Trophoblast cell (in vitro differentiated cells and primary cell): ENCODE results near the gene SPAG5.

Source experiments
- DNase-seq, 2 donors: peaks; one replicate each; pipeline ENCODE4 v3.0.0-alpha.2; 2016
- H2AFZ ChIP-seq: 2 replicates; pipeline ENCODE4 v1.6.1; 2013; ENCODE audit warnings: low read length, moderate library complexity, mild to moderate bottlenecking; ENCODE audit not compliant: insufficient read depth, poor library complexity
- H2AK5ac ChIP-seq: 2 replicates; pipeline ENCODE4 v1.6.1; 2013; ENCODE audit warnings: mild to moderate bottlenecking, low read length
- H2BK120ac ChIP-seq: 2 replicates; pipeline ENCODE4 v1.6.1; 2013; ENCODE audit warnings: low read length, mild to moderate bottlenecking, moderate library complexity; ENCODE audit not compliant: insufficient read depth, poor library complexity
- H2BK12ac ChIP-seq: 2 replicates; pipeline ENCODE4 v1.6.1; 2013; ENCODE audit warnings: mild to moderate bottlenecking, low read length, moderate library complexity
- H2BK5ac ChIP-seq: 2 replicates; pipeline ENCODE4 v1.6.1; 2013; ENCODE audit warnings: low read length, low read depth, moderate library complexity, mild to moderate bottlenecking; ENCODE audit not compliant: poor library complexity
- H3K14ac ChIP-seq: 2 replicates; pipeline ENCODE4 v1.6.1; 2013; ENCODE audit warnings: mild to moderate bottlenecking, low read length
- H3K18ac ChIP-seq: 2 replicates; pipeline ENCODE4 v1.6.1; 2013; ENCODE audit warnings: mild to moderate bottlenecking, low read length
- H3K23ac ChIP-seq: 2 replicates; pipeline ENCODE4 v1.6.1; 2013; ENCODE audit warnings: low read length
- H3K27ac ChIP-seq: 2 replicates; pipeline ENCODE4 v1.5.1; 2013; ENCODE audit warnings: low read depth, mild to moderate bottlenecking, inconsistent platforms, low read length, moderate library complexity
- H3K27me3 ChIP-seq: 2 replicates; pipeline ENCODE4 v1.6.1; 2013; ENCODE audit warnings: inconsistent platforms, mild to moderate bottlenecking, low read length, moderate library complexity; ENCODE audit not compliant: insufficient read depth
- H3K36me3 ChIP-seq, 2 experiments: 1 replicate in 1 of 2; 2 replicates in 1 of 2; pipeline ENCODE4 v1.6.1; 2013; ENCODE audit warnings: low read length in 2 of 2, mild to moderate bottlenecking in 2 of 2, moderate library complexity in 1 of 2; ENCODE audit not compliant: insufficient read depth in 2 of 2, control insufficient read depth in 1 of 2
- H3K4ac ChIP-seq: 2 replicates; pipeline ENCODE4 v1.6.1; 2013; ENCODE audit warnings: low read depth, mild to moderate bottlenecking, low read length, moderate library complexity
- H3K4me1 ChIP-seq, 2 experiments: 1 replicate in 1 of 2; 2 replicates in 1 of 2; pipeline ENCODE4 v1.6.1; 2013; ENCODE audit warnings: low read length in 2 of 2, mild to moderate bottlenecking in 2 of 2, moderate library complexity in 1 of 2; ENCODE audit not compliant: insufficient read depth in 2 of 2, control insufficient read depth in 1 of 2
- H3K4me2 ChIP-seq: 2 replicates; pipeline ENCODE4 v1.6.1; 2013; ENCODE audit warnings: inconsistent platforms, mild to moderate bottlenecking, low read length, moderate library complexity
- H3K4me3 ChIP-seq: 2 replicates; pipeline ENCODE4 v1.5.1; 2013; ENCODE audit warnings: mild to moderate bottlenecking, low read depth, low read length, inconsistent platforms
- H3K79me1 ChIP-seq: one replicate; pipeline ENCODE4 v1.6.1; 2013; ENCODE audit warnings: low read length
- H3K79me2 ChIP-seq: 2 replicates; pipeline ENCODE4 v1.6.1; 2013; ENCODE audit warnings: low read length, mild to moderate bottlenecking; ENCODE audit not compliant: control insufficient read depth, insufficient read depth, poor library complexity
- H3K9ac ChIP-seq: 2 replicates; pipeline ENCODE4 v1.6.1; 2013; ENCODE audit warnings: mild to moderate bottlenecking, low read length
- H3K9me3 ChIP-seq: 2 replicates; pipeline ENCODE4 v1.6.1; 2013; ENCODE audit warnings: low read depth, mild to moderate bottlenecking, control low read depth, inconsistent platforms, low read length; ENCODE audit not compliant: insufficient read depth
- H4K12ac ChIP-seq: 2 replicates; pipeline ENCODE4 v1.6.1; 2013; ENCODE audit warnings: low read depth, mild to moderate bottlenecking, low read length, moderate library complexity
- H4K8ac ChIP-seq: 2 replicates; pipeline ENCODE4 v1.6.1; 2013; ENCODE audit warnings: low read depth, mild to moderate bottlenecking, low read length, moderate library complexity
- H4K91ac ChIP-seq: one replicate; pipeline ENCODE4 v1.6.1; 2013; ENCODE audit warnings: low read depth, mild to moderate bottlenecking, low read length, moderate library complexity
- WGBS: extraction: QIAGEN DNeasy Blood & Tissue Kit; methylation state at CpG from one replicate; pipeline ENCODE4 v1.1.7; 2013; ENCODE audit warnings: missing lambda C conversion rate; ENCODE audit not compliant: insufficient read length, insufficient coverage; ENCODE audit errors: extremely low coverage; 5-methylcytosine and 5-hydroxymethylcytosine counted together

The SPAG5 gene

GRCh38 chr17:28643983-28644786, 45.4 kb upstream of the SPAG5 start:
- no CpG with 5 or more reads among the region's 18 CpGs for WGBS
- DNase-seq, result peak; percentile 61 to 77
- Histone ChIP-seq H3K14ac (peak overlapping the region; percentile 41), H3K23ac (no peak overlapping the region), H2BK120ac (peak overlapping the region; percentile 2), H2BK5ac (no peak overlapping the region), H3K27ac (no peak overlapping the region), H3K4me3 (peak overlapping the region; percentile 74), H3K4me1 (peaks cover 0 to 4% of the 10 kb centered on the region in 2 experiments), H4K12ac (peak overlapping the region; percentile 10), H3K4me2 (peak overlapping the region; percentile 67), H3K4ac (peak overlapping the region; percentile 53), H3K79me1 (peaks cover 10% of the 10 kb centered on the region), H3K79me2 (peaks cover 8% of the 10 kb centered on the region), H2BK12ac (no peak overlapping the region), H3K18ac (no peak overlapping the region), H3K9ac (peak overlapping the region; percentile 14), H4K91ac (no peak overlapping the region), H3K36me3 (peaks cover 20 to 45% of the 10 kb centered on the region in 2 experiments), H2AK5ac (peak overlapping the region; percentile 24), H4K8ac (peak overlapping the region; percentile 27), H3K9me3 (peaks cover 1% of the 10 kb centered on the region), H3K27me3 (no peaks in the 10 kb centered on the region), H2AFZ (no peak overlapping the region)

- Histone ChIP-seq H2AFZ (no peak overlapping the region), H3K23ac (no peak overlapping the region), H3K4me1 (peaks cover 0 to 3% of the 10 kb centered on the region in 2 experiments), H3K4me2 (no peak overlapping the region), H3K9me3 (peaks cover 1% of the 10 kb centered on the region), H3K4me3 (no peak overlapping the region), H4K91ac (no peak overlapping the region), H2AK5ac (no peak overlapping the region), H3K18ac (no peak overlapping the region), H3K4ac (no peak overlapping the region), H3K79me2 (peaks cover 8% of the 10 kb centered on the region), H3K14ac (no peak overlapping the region), H3K27ac (no peak overlapping the region), H2BK5ac (no peak overlapping the region), H3K79me1 (peaks cover 9% of the 10 kb centered on the region), H3K27me3 (no peaks in the 10 kb centered on the region), H4K12ac (no peak overlapping the region), H4K8ac (no peak overlapping the region), H3K9ac (no peak overlapping the region), H2BK120ac (no peak overlapping the region), H3K36me3 (peaks cover 28 to 55% of the 10 kb centered on the region in 2 experiments), H2BK12ac (no peak overlapping the region)
- no CpG with 5 or more reads among the region's 2 CpGs for WGBS
- DNase-seq, result no peak
These were observed 42.8 kb upstream of the SPAG5 start for GRCh38 chr17:28641579-28641978.

GRCh38 chr17:28635506-28635905, 36.7 kb upstream of the SPAG5 start:
- Histone ChIP-seq H3K4me1 (no peaks in the 10 kb centered on the region), H3K23ac (no peak overlapping the region), H3K9ac (no peak overlapping the region), H3K4ac (no peak overlapping the region), H2BK5ac (no peak overlapping the region), H4K8ac (no peak overlapping the region), H3K27ac (no peak overlapping the region), H3K79me1 (no peaks in the 10 kb centered on the region), H2BK120ac (no peak overlapping the region), H3K14ac (no peak overlapping the region), H3K36me3 (peaks cover 52 to 80% of the 10 kb centered on the region in 2 experiments), H3K18ac (no peak overlapping the region), H2AFZ (no peak overlapping the region), H4K12ac (no peak overlapping the region), H3K27me3 (no peaks in the 10 kb centered on the region), H4K91ac (no peak overlapping the region), H3K79me2 (no peaks in the 10 kb centered on the region), H3K4me2 (no peak overlapping the region), H2BK12ac (no peak overlapping the region), H3K4me3 (no peak overlapping the region), H2AK5ac (no peak overlapping the region), H3K9me3 (peaks cover 1% of the 10 kb centered on the region)
- no CpG with 5 or more reads among the region's 1 CpG for WGBS
- DNase-seq, result no peak

- Histone ChIP-seq H3K4me2 (no peak overlapping the region), H3K9me3 (no peaks in the 10 kb centered on the region), H2BK12ac (no peak overlapping the region), H2AK5ac (no peak overlapping the region), H2BK5ac (no peak overlapping the region), H3K79me1 (no peaks in the 10 kb centered on the region), H3K36me3 (peaks cover 53 to 80% of the 10 kb centered on the region in 2 experiments), H3K14ac (no peak overlapping the region), H3K18ac (peak overlapping the region; percentile 15), H4K12ac (no peak overlapping the region), H3K4me3 (no peak overlapping the region), H3K9ac (no peak overlapping the region), H3K79me2 (no peaks in the 10 kb centered on the region), H3K27me3 (no peaks in the 10 kb centered on the region), H4K91ac (no peak overlapping the region), H3K23ac (no peak overlapping the region), H2BK120ac (no peak overlapping the region), H2AFZ (no peak overlapping the region), H4K8ac (no peak overlapping the region), H3K4ac (no peak overlapping the region), H3K27ac (no peak overlapping the region), H3K4me1 (no peaks in the 10 kb centered on the region)
- WGBS, result no CpG with 5 or more reads among the region's 14 CpGs
- peak; percentile 67 to 90 for DNase-seq
These were observed 35.5 kb upstream of the SPAG5 start for GRCh38 chr17:28634206-28634865.
